GM21447 (cell line): ENCODE data around the gene G3BP1.
"Not testable (repeated sequence)": the region's sequence is repeated elsewhere in the genome, so short reads cannot be mapped to it uniquely, and the experiment has no call there.

Experiments
- ATAC-seq: cut with Tn5 transposase; IDR thresholded peaks from one replicate; pipeline ENCODE4 v1.9.1; 2021; ENCODE audit not compliant: unreplicated experiment

Gene G3BP1

DNA sequence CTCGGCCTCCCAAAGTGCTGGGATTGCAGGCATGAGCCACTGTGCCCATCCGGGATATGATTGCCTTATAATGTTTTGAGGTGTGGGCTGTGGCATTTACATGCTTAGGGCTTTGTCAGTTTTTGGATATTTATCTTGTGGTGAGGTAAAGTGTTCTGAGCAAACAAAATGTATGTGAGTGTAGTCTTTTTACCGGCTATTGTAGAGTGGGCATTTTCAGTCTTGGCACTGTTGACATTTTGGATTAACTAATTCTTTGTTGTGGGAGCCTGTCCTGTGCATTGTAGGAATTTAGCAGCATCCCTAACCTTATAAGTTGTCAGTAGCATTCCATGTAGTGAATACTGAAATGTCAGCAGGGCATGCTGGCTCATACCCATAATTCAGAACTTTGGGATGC is 21.6 kb downstream of the G3BP1 start:
- ATAC-seq, result no peak

DNA sequence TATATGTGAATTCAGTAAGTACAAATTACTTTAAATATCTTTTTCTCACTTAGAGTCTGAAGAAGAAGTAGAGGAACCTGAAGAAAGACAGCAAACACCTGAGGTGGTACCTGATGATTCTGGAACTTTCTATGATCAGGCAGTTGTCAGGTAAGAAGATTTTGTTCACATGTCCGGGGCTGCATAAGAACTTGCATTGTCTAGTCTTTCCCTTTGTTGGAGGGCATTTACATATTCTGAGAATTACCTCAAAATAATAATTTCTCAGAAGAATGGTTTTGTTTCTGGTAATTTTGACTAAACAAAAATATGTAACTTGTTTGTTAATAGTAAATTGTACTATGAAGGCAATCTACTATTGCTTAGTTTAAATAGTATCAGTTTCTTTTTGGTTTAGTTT is 23.7 kb downstream of the G3BP1 start:
- ATAC-seq, result no peak

DNA sequence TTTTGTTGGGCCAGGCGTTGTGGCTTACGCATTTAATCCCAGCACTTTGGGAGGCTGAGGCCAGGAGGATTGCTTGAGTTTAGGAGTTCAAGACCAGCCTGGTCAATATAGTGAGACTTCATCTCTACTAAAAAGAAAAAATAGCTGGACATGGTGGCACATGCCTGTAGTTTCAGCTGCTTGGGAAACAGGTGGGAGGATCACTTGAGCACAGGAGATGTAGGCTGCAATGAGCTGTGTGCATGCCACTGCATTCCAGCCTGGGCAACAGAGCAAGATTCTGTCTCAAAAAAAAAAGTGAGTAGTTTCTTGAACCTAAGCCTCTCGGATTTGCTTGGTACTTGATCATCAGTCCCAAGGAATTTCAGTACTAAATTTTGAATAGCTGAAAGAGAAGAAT is 26.9 kb downstream of the G3BP1 start:
- no peak for ATAC-seq

DNA sequence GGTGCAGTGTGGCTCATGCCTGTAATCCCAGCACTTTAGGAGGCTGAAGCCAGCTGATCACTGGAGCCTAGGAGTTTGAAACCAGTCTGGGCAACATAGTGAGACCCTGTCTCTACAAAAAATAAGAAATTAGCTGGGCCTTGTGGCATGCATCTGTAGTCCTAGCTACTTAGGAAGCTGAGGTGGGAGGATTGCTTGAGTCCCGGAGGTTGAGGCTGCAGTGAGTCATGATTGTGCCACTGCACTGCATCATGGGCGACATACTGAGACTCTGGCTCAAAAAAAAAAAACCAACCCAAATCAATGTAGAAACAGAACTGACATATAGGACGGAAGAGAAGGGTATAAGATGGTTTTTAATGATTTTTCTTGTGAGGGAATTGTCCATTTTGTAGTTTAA is 27.7 kb downstream of the G3BP1 start:
- no peak for ATAC-seq

DNA sequence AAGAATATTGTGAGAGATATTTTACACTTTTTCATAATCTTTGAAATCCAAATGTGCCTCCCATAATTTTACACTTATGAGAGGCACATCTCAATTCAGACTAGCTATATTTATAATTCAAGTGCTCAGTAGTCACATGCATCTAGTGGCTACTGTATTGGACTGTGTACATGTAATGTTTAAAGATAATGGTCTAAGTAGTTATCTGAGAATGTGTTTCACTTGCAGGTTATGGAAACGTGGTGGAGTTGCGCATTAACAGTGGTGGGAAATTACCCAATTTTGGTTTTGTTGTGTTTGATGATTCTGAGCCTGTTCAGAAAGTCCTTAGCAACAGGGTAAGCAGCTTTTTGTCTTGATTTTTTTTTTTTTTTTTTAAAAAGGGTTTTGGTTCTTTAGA is 28.8 kb downstream of the G3BP1 start:
- no peak for ATAC-seq

DNA sequence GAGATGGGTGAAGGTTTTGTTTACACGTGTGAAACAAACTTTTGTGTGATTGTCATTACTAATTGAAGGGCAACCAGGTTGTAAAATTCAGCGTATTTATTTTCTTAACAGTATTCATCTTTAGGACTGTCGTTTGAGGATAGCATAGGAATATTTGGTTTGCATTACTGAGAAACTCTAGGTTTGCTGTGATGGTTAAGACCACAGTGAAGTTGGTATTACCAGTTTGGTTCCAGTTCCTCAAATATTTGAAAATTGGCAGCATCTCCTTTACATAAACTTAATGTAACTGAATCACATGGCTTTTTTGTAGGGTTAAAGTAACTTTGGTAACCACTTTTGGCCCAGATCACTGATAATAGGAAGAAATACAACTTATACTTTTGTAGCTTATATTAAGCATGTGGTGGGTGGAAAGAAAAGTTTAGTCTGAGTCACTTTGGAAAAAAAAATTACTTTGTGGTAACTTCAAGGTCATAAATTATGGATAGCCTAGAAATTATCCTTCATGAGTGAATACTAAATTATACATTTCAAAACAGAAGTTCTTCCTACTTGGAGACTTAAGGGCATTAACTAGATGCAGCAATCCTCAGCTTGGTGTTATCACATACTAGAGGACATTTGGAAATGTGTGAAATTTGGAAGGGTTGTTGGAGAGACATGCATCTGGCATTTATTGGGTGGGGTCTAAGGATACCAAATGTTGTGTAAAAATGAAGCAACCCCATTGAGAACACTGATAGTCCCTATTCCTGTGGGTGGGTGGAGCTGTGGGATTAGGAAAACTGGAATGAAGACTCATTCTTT is 33.9 kb downstream of the G3BP1 start:
- ATAC-seq, result no peak

DNA sequence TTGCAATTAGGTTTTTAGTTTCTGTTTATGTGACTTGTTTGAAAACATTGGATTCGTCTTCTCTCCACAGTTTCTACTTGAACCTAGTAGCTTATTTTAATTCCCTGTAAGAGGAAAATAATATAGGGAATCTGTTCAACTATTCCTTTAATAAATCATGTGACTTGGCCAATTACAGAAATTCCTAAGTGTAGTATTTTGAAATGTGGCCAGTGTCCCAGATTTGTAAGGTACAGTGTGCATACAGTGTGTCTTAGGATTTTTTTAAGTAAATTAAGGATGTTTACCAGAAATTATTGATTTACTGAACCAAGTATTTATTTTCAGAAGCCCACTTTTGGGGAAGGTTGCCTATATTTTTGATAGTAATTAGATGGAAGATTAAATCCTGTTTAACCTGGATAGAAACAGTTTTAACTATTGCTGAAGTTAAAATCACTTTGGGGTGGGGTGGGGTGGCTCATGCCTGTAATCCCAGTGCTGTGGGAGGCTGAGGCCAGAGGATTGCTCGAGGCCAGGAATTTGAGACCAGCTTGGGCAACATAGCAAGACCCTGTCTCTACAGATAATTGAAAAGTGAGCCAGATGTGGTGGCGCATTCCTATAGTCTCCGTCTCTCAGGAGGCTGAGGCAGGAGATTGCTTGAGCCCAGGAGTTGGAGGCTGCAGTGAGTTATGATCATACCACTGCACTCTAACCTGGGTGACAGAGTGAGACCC is 36.9 kb downstream of the G3BP1 start:
- ATAC-seq, result no peak

DNA sequence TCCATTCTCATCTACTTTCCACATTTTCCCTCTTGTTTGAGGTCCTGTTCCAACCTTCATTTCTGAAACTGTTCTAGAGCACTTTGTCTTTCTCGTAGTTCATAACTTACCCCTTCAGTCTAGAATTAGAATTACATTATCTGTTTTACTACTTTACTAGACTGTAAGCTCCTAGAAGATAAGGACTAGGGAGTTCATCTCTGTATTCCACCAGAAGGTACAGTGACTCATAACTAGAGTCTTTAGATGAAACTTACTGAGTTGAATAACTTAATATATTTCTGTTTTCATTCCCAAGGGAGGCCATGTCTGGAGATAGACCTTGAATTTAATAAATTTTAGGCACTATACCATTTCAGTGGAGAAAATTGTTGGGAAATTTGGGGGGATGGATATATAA is 38.7 kb downstream of the G3BP1 start:
- no peak for ATAC-seq

DNA sequence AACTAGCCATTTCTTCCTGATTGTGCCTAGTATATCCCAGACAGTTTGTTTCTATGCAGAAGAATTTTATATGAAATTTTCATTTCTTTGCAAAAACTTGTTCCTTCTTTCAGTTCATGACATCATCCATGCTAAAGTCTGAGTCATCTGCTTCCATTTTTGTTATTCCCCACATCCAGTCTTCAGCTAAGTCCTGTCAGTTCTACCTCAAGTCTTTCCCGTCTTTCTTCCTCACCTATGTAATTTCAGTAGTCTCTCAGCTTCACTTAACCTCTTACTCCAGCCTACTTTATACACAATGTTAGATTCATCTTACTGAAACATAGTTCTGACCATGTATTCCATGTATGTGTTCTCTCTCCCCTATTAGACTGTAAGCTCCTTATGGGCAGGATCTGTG is 39.1 kb downstream of the G3BP1 start:
- ATAC-seq, result no peak

DNA sequence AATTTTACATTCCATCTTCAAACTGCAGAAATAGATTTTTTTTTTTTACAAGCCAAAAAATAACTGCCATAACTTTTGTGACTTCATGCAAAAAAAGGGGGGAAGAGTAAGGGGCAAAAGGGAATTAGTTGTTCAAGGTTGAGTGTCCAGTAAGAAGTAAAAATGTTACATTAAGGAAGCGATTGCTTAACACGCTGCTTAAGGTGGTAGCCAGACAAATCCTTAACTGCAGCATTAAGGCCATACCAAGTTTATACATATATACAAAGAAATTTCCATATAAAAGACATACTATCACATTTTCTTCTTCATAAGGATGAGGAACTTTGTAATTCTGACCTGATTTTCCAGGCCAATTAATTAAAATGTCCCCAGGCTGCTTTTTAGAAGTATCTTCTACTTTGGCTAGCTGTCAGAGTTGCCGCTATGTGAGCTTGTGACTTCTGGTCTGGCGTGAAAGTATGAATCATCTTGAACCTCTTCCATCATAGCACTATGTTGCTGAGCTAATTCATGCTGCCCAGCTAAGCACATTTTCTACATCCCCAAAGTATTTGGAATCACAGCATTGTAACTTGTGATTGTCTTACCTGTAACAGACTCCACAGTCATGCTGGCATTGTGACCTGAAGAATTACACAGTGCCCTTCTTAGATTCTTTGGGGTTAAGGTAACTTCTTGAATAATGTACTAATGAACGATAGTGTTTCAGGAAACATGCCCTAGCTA is 40.0 kb downstream of the G3BP1 start:
- no peak for ATAC-seq

DNA sequence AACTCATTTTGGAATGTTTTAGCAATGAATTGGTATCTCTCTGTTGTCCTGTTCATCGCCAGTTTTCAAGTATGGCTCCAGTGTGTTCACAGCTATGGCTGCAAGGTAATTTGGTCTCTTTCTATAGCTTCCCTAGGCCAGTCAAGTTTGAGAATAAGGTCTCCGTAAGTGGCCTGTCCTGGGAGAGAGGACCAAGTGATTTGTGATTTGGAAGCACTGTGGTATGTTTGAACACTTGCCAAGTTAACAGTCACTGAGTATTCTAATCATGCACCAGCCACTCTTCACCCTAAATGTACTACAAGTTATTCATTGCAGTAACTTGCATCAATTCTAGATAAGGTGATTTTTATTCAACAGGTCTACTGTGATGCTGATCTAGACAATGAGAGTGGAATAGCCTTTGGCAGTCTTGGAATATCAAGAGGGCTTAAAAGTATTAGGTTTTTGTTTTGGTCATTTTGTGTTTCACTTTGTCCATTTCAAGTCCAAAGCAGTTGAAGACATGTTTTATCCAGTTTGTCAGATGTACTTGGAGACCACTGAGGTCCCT is 41.1 kb downstream of the G3BP1 start:
- ATAC-seq, result no peak

DNA sequence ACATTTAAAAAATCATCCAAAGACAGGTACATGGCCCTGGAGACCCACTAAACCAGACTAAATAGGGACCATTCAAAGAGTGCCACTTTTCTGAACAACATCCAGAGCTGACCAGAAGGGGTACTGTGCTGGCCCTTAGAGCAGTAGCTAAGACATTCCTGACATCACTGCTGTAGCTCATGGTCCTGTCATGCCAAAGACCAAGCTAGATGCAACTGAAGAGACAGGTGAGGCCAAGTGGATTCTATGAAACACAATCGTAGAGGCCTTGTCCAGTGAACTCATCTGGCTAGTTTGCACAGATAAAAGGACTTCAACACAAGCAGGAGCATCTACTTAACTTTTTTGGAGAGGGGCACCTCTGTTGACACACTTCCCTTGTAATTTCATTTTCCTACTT is 43.3 kb downstream of the G3BP1 start:
- ATAC-seq, result no peak

DNA sequence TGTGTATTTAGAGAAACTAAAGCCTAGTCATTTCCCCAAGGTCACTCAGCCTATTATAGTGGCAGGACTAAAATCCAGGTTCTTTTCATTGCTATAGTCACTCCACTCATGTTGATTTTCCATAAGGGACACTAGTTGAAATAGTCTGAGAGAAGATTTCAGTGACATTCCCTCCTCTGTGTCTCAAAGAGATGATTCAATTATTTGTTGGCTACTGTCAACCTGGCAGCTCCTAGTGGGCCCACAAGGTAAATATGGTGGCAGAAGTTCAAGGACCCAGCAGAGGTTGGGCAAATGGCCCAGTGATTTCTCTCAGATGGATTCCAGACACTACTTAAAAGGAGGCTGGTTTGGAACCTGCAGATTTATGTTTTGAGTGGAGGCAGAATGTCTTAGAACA is 48.1 kb downstream of the G3BP1 start:
- no peak for ATAC-seq

DNA sequence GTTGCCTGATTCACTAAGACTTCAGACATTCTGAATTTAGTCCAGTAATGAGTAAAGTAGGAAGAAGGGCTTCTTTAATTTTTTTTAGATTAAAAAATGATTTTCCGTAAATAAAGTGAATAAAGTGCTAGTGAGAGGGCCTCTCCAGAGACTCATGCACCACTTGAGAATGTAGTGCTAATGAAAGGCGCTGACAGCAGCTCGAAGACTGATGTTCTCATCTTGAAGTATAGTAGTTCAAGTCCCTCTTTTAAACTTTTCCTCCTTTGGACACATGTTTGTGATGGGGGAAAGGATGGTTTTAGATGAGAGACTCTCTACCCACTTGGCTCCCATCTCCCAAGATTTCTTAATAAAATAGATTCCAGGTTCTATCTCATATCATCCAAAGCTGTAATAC is 48.5 kb downstream of the G3BP1 start:
- no peak for ATAC-seq

DNA sequence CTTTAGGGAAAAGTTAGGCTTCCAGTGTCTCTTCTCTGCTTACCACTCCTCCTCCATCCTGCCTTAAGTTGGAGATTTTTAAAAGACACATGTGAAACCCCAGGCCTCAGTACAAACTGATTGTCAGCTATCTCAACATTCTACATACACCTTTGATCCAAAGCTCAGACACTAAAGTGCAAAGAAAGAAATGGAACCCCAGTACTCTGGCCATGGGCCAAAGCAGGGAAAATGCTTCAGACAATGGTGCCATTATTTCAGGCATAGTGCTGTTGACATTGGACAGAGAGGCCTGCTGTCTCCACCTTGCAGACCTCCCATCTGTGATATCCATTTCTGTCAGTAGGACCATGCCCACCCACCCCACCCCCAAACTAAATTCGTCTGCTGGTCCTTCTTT is 49.1 kb downstream of the G3BP1 start:
- ATAC-seq, result no peak

DNA sequence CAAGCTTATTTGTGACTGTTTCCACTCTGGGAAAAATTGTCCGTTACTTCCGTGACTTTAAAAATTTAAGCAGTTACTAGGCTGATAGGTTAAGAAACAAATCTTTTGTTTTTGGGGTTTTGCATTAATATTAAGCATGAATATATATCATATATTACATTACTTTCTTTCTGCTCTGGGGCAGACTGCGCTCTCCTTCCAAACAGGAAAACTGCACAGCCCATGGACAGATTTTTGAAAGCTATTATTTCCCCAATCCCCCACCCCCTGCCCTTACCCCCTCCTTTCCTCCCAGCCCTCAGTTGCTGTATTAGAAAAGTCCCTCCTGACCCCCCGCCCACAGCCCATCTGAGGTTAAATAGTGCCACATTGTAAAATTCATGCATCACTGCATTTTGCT is 50.4 kb downstream of the G3BP1 start:
- no peak for ATAC-seq

DNA sequence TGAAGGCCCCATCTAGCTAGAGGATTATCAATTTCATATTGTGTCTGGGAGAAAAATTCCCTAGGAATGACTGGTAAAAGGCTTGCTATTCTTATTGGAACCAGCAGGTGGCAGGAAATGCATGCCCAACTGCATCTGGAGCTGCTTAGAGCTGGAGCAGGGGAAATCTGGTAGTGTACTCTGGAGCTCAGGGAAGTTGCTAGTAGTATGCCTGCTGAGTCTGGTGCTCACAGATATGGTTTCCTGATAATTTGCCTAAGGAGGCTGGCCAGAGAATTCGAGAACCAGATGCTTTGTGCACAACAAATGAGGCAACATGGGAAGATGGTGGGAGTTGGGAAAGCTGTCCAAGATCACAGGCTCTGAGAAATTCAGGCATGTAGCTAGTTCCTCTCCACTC is 53.7 kb downstream of the G3BP1 start:
- peak; percentile 65 for ATAC-seq

DNA sequence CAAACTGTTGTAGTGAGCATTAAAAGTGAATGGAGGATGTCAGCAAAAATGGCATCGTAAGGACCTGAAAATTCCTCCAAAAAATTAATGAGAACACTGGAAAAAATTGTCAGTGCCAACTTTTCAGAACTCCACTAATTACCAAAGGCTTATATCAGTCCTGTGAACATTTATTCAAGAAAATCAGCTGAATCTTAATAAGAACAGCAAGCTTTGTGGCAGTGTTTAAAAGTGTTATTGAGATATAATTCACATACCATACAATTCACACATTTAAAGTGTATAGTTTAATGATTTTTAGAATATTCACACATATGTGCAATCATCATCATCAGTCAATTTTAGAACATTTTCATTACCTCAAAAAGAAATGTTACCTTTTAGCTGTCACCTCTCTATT is 57.6 kb downstream of the G3BP1 start:
- ATAC-seq, result no peak

DNA sequence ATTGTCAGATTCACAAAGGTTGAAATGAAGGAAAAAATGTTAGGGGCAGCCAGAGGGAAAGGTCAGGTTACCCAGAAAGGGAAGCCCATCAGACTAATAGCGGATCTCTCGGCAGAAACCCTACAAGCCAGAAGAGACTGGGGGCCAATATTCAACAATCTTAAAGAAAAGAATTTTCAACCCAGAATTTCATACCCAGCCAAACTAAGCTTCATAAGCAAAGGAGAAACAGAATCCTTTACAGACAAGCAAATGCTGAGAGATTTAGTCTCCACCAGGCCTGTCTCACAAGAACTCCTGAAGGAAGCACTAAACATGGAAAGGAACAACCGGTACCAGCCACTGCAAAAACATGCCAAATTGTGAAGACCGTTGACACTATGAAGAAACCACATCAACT is 61.1 kb downstream of the G3BP1 start:
- not testable (repeated sequence) for ATAC-seq

DNA sequence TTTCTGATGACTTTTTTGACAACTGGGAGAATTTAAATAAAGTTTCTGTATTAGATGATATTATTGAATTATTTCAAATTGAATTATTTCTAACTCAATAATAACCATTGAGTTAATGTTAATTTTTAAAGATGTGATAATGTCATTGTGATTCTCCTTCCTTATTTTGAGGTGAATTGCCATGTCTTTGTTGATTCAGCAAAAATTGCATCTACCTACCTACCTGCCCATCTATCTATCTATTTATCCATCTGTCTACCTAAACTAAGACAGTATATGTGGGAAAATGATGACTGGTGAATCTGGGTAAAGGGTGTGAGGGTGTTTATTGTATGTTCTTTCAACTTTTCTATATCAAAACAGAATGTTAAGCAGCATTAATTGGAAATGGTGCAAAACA is 75.0 kb downstream of the G3BP1 start:
- no peak for ATAC-seq

DNA sequence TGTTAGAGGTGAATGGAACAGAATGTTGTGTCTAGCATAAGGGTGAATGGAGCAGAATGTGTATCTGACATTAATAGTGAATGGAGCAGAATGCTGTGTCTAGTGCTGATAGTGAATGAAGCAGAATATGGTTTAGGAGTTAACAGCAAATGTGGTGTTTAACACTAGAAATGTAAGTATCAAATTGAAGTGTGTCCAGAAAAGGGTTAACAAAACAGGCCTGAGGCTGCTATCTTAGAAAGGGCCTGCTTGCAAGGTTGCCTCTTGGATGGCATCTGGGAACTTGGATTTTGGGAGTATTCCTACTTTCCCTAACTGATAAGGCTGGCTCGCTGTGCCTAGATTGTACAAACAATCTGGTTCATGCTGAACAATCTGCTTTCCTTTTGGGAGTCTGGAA is 76.1 kb downstream of the G3BP1 start:
- ATAC-seq, result no peak

DNA sequence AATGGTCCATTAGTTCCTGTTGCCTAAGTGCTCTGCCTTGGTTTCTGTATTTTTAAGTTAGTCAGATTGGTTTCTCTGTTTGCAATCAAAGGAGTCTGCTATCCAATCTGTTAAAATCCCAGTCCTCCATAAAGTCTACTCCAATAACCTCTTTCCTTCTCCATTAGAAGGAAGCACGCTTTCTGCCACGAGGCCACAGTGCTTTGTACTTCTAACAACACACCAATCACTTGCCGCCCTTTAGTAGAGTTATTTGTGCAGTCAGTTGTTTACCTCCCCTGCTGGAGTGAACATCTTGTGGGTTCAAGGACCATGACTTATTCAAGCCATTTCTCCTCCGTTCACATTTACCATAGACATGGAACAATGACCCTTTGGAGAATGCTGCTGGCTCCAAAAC is 83.9 kb downstream of the G3BP1 start:
- no peak for ATAC-seq
